ENCODE measurements around the gene HRK.
"Not testable (repeated sequence)": the region's sequence is repeated elsewhere in the genome, so short reads cannot be mapped to it uniquely, and the experiment has no call there.

The HRK gene

GRCh38 chr12:116814766-116815165 is 66.5 kb downstream of the HRK start:
- DNase-seq = not testable (repeated sequence)

DNA sequence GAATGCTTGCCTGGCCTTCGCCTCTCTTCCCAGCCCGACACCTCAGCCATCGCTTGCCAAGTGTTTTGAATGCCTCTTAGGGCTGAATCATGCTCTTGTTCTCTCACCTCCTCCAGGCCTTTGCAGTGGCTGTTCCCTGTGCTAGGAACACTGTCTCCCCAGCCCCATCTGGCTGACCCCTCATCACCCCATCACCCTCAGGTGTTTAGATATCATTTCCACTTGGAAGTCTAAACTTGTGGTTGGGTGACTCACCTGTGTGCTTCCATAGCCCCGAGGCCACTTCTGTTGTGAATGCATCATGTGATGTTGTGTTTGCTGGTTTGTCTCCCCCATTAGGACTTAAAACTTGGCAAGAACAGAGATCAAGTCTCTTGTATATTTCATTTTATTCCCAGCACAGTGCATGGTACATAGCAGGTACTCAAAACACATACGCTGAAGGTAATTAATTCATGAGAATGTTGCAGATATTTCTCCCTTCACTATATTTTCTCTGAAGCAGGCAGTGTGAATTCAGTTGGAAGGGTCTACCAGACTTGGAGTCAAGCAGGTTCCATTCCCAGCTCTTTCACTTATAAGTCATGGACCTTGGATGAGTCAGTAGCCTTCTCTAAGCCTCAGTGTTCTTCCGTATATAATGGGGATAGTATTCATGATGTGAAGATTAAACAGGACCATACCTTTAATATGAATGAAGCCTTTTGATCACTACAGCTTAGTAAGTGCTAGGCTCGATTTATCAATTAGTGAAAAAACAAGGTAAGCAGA is 67.8 kb downstream of the HRK start:
- no peak for DNase-seq

GRCh38 chr12:116812238-116812637 is 69.0 kb downstream of the HRK start:
- DNase-seq = no peak

DNA sequence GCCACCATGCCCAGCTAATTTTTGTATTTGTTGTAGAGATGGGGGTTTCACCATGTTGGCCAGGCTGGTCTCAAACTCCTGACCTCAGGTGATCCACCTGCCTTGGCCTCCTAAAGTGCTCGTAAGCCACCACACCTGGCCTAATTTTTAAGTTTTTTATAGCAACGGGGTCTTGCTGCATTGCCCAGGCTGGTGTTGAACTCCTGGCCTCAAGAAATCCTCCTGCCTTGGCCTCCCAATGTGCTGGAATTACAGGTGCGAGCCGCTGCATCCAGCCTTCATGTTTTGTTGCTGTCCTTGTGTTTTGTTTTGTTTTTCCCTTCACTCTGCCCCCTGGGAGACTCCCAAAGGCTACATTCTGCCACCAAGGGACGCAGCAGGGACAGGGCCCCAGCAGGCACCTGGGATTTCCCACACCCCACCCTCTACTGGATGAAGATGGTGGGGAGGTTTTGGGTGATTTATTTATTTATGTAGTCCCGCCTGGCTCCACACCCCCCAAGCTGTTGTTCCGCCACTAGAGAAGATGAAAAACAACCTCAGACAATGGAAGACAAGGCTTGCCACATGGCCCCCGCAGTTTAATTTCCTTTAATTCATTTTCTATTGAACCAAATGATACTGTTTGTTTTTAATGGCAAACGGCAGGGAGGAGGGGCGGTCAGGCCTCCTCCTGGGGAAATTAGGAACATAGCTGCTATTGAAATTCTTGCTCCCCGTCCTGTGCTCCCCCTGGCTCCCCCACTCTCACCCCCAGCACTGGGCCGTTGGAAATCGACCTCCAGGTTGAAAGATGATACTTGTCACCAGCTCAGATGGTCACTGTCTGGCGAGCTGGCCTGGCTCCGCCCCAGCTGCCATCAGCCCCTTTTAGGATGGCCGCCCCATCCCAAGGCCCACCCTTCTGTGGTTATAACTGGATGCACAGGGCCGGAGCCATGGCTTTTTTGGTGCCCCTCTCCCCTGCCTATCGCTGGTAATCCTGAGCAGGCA is 72.8 kb downstream of the HRK start:
- no peak for DNase-seq

DNA sequence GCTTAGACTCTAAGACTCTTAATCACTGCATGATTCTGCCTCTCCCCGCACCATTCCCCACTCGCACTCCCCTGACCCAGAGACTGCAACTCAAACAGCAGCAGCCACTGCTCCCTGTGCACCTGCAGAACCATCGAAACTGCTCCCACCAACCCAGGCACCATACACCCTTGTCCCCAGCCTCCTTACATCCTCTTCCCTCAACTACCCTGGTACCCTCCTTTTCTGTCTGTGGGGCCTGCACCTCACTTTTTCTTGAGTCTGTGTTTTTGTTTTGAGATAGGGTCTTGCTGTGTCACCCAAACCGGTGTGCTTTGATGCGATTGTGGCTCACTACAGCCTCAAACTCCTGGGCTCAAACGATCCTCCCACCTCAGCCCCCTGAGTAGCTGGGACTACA is 73.7 kb downstream of the HRK start:
- DNase-seq = no peak

DNA sequence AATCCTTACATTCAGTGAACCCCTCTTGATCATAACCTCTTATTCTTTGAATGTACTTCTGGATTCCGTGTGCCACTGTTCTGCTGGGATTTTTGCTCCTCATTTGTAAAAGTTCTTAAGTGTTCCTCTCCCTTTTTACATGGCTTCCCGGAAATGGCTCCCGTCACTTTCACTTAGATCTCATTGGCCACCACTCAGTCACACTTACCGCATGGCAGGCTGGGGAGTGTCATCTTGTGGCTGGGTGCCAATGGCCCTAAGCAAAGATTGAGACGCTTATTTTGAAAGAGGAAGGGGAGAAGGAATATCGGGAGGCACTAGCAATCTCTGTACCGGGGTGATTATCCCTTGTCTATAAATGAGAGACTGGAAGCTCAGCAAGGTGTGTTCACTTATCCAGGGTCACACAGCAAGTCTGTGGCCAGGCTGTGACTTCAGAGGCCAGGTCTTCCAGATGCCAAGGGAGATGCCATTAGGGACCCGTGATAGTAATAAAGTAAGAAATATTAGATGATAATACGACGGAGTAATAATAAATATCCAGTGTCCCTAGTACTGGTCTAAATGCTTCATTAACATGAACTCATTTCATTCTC is 74.3 kb downstream of the HRK start:
- DNase-seq = no peak
